ENCODE data around the gene PRAMEF14.
"Not testable (repeated sequence)": the region's sequence is repeated elsewhere in the genome, so short reads cannot be mapped to it uniquely, and the experiment has no call there.

Gene PRAMEF14

DNA sequence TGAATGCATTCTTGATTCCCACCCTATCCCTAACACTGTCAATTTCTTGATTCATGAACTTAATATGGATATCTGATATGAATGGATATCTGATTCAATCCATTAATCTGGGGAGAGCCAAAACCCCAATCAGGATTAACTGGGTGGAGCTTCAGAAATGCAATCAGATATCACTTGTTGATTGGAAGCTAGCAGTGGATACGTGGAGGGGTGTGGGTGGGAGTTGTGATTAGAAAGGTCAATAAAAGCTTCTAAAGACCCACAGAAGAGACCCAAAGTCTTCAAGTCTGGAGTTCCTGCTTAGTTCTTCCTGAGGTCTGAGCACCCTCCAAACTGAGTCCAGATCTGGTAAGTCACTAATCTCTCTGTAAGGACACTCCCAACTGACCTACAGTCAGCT is 43.7 kb downstream of the PRAMEF14 start, which contains the start of gene PRAMEF33:
PRAMEF33 (plus strand) TSS at position 301 of the 400 bp plus-strand sequence. CDS start 2,416 bp downstream, outside the sequence.
- H3K4me3 Mint-ChIP-seq, H3K27ac Mint-ChIP-seq, H3K36me3 Mint-ChIP-seq, ATAC-seq, H3K9me3 Mint-ChIP-seq, H3K27me3 Mint-ChIP-seq, H3K4me1 Mint-ChIP-seq: not testable (repeated sequence)

- H3K9me3 Mint-ChIP-seq, H3K36me3 Mint-ChIP-seq, ATAC-seq, H3K27me3 Mint-ChIP-seq, H3K4me3 Mint-ChIP-seq, H3K4me1 Mint-ChIP-seq, H3K27ac Mint-ChIP-seq: not testable (repeated sequence)
Observed at GRCh38 chr1:13302197-13302596, 44.7 kb downstream of the PRAMEF14 start.

- H3K36me3 Mint-ChIP-seq, H3K4me1 Mint-ChIP-seq, ATAC-seq, H3K27me3 Mint-ChIP-seq, H3K4me3 Mint-ChIP-seq, H3K27ac Mint-ChIP-seq, H3K9me3 Mint-ChIP-seq: not testable (repeated sequence)
Observed at GRCh38 chr1:13298699-13299098, 48.2 kb downstream of the PRAMEF14 start.

DNA sequence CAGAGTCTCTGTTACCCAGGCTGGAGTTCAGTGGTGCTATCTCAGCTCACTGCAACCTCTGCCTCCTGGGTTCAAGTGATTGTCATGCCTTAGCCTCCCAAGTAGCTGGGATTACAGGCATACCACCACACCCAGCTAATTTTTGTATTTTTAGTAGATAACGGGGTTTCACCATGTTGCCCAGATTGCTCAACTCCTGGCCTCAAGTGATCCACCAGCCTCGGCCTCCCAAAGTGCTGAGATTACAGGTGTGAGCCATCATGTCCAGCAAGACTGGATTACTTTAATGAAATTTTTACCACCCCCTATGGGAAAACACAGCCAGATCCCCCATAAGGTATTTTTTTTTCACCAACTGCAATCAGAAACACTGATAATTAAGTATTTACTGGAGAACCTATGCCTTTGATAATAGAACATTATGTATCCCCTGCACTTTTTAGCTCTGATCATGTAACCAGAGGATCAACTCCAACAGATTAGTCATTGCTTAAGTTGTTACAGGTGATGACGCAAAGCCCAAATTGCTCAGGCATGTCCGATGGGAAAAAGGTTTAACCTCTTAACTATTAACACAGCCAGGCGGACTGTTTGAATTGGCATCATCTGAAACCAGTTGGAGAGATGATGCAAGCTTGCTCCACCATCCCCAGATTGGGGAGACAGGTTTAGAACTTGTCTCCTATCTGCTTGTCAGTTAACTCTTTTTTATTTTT is 49.6 kb downstream of the PRAMEF14 start:
- not testable (repeated sequence) for H3K4me3 Mint-ChIP-seq, H3K4me1 Mint-ChIP-seq, H3K27me3 Mint-ChIP-seq, H3K36me3 Mint-ChIP-seq, ATAC-seq, H3K27ac Mint-ChIP-seq, H3K9me3 Mint-ChIP-seq

All from stimulated activated memory B cell treated with anti-CD40 and anti-IgM and Interleukin-4, amounts not matched to agents 10 μg/mL and 1 μg/mL and 100 μg/mL, for 72 hours (primary cell).